Effector memory CD4-positive, alpha-beta T cell (primary cell): Measurements from ENCODE around the gene TAS2R46.

Experiments used
- DNase-seq, 3 donors: peaks; one replicate each; pipeline ENCODE4 v3.0.0-alpha.2; 2020
- H3K27ac ChIP-seq: 2 replicates; pipeline ENCODE4 v1.7.0; 2013; ENCODE audit warnings: mild to moderate bottlenecking, low read length, moderate library complexity; ENCODE audit not compliant: insufficient read depth, poor library complexity, severe bottlenecking
- H3K27me3 ChIP-seq: replicated peaks from 2 replicates; pipeline ENCODE4 v1.7.0; 2013; ENCODE audit warnings: mild to moderate bottlenecking, low read length; ENCODE audit not compliant: insufficient read depth, control insufficient read depth, poor library complexity, severe bottlenecking
- H3K36me3 ChIP-seq: 2 replicates; pipeline ENCODE4 v1.7.0; 2013; ENCODE audit warnings: mild to moderate bottlenecking, low read length, moderate library complexity; ENCODE audit not compliant: control insufficient read depth, insufficient read depth
- H3K4me1 ChIP-seq: 2 replicates; pipeline ENCODE4 v1.7.0; 2013; ENCODE audit warnings: low read length, mild to moderate bottlenecking; ENCODE audit not compliant: control insufficient read depth, insufficient read depth, poor library complexity, severe bottlenecking
- H3K4me3 ChIP-seq: 2 replicates; pipeline ENCODE4 v1.7.0; 2013; ENCODE audit warnings: low read length, low read depth, mild to moderate bottlenecking; ENCODE audit not compliant: insufficient read depth, poor library complexity, severe bottlenecking
- H3K9me3 ChIP-seq: 2 replicates; pipeline ENCODE4 v1.7.0; 2013; ENCODE audit warnings: mild to moderate bottlenecking, low read length, moderate library complexity; ENCODE audit not compliant: control insufficient read depth

Gene TAS2R46

GRCh38 chr12:11015775-11016430 lies 46.2 kb downstream of the TAS2R46 start:
- Histone ChIP-seq H3K4me1 (no peaks in the 10 kb centered on the region), H3K27me3 (no peaks in the 10 kb centered on the region), H3K27ac (no peak overlapping the region), H3K9me3 (no peaks in the 10 kb centered on the region), H3K4me3 (no peak overlapping the region), H3K36me3 (no peaks in the 10 kb centered on the region)
- DNase-seq = no peak

- no peak overlapping the region for H3K4me3 ChIP-seq
- H3K4me1 ChIP-seq = no peaks in the 10 kb centered on the region
- H3K27me3 ChIP-seq = no peaks in the 10 kb centered on the region
- no peaks in the 10 kb centered on the region for H3K9me3 ChIP-seq
- DNase-seq = no peak
- H3K36me3 ChIP-seq = no peaks in the 10 kb centered on the region
- H3K27ac ChIP-seq = no peak overlapping the region
Measured at GRCh38 chr12:11014234-11014633, 47.9 kb downstream of the TAS2R46 start.
